Measurements from ENCODE around the gene ROR2.
"Not testable (repeated sequence)": the region's sequence is repeated elsewhere in the genome, so short reads cannot be mapped to it uniquely, and the experiment has no call there.

Gene ROR2

GRCh38 chr9:91799113-91799744 is 150.8 kb downstream of the ROR2 start:
- no peaks in the 10 kb centered on the region for H3K27me3 ChIP-seq (ENCODE audit: control insufficient read depth, insufficient read depth, low read length)
- H3K4me3 ChIP-seq (ENCODE audit: low read length): no peak overlapping the region
- no CpG with 5 or more reads among the region's 10 CpGs for WGBS (ENCODE audit: insufficient coverage, insufficient read length)

GRCh38 chr9:91798273-91799112 is 151.5 kb downstream of the ROR2 start:
- not testable (repeated sequence) for H3K4me1 ChIP-seq (ENCODE audit: control insufficient read depth, insufficient read depth, low read length); H3K36me3 ChIP-seq (ENCODE audit: control insufficient read depth, insufficient read depth, low read length); H3K4me3 ChIP-seq (ENCODE audit: low read length); H3K27ac ChIP-seq (ENCODE audit: low read length); DNase-seq (ENCODE audit: low read depth, low spot score); H3K27me3 ChIP-seq (ENCODE audit: control insufficient read depth, insufficient read depth, low read length); H3K9me3 ChIP-seq (ENCODE audit: control insufficient read depth, insufficient read depth, low read length)
- no CpG with 5 or more reads among the region's 14 CpGs for WGBS (ENCODE audit: insufficient coverage, insufficient read length)

More at GRCh38 chr9:91799113-91799744, 150.8 kb downstream of the ROR2 start:
- H3K4me1 ChIP-seq (ENCODE audit: control insufficient read depth, insufficient read depth, low read length): no peaks in the 10 kb centered on the region; the same call in 1 of the 2 replicates
- H3K27ac ChIP-seq (ENCODE audit: low read length): no peak overlapping the region
- no peaks in the 10 kb centered on the region for H3K9me3 ChIP-seq (ENCODE audit: control insufficient read depth, insufficient read depth, low read length)
- DNase-seq (ENCODE audit: low read depth, low spot score): no peak
- no peaks in the 10 kb centered on the region for H3K36me3 ChIP-seq (ENCODE audit: control insufficient read depth, insufficient read depth, low read length)

GRCh38 chr9:91797517-91797916 is 152.5 kb downstream of the ROR2 start:
- not testable (repeated sequence) for H3K4me1 ChIP-seq (ENCODE audit: control insufficient read depth, insufficient read depth, low read length); H3K4me3 ChIP-seq (ENCODE audit: low read length); H3K27ac ChIP-seq (ENCODE audit: low read length); H3K9me3 ChIP-seq (ENCODE audit: control insufficient read depth, insufficient read depth, low read length); DNase-seq (ENCODE audit: low read depth, low spot score); H3K27me3 ChIP-seq (ENCODE audit: control insufficient read depth, insufficient read depth, low read length); H3K36me3 ChIP-seq (ENCODE audit: control insufficient read depth, insufficient read depth, low read length)
- WGBS (ENCODE audit: insufficient coverage, insufficient read length): no CpG with 5 or more reads among the region's 2 CpGs

- H3K4me3 ChIP-seq (ENCODE audit: low read length); H3K9me3 ChIP-seq (ENCODE audit: control insufficient read depth, insufficient read depth, low read length); H3K27me3 ChIP-seq (ENCODE audit: control insufficient read depth, insufficient read depth, low read length); DNase-seq (ENCODE audit: low read depth, low spot score); H3K36me3 ChIP-seq (ENCODE audit: control insufficient read depth, insufficient read depth, low read length); H3K27ac ChIP-seq (ENCODE audit: low read length); H3K4me1 ChIP-seq (ENCODE audit: control insufficient read depth, insufficient read depth, low read length): not testable (repeated sequence)
- no CpG with 5 or more reads among the region's 4 CpGs for WGBS (ENCODE audit: insufficient coverage, insufficient read length)
Measured at GRCh38 chr9:91796516-91796915, 153.5 kb downstream of the ROR2 start.

- no CpG with 5 or more reads among the region's 6 CpGs for WGBS (ENCODE audit: insufficient coverage, insufficient read length)
- Histone ChIP-seq H3K27ac (ENCODE audit: low read length) (no peak overlapping the region), H3K9me3 (ENCODE audit: control insufficient read depth, insufficient read depth, low read length) (no peaks in the 10 kb centered on the region), H3K36me3 (ENCODE audit: control insufficient read depth, insufficient read depth, low read length) (no peaks in the 10 kb centered on the region), H3K27me3 (ENCODE audit: control insufficient read depth, insufficient read depth, low read length) (no peaks in the 10 kb centered on the region), H3K4me1 (ENCODE audit: control insufficient read depth, insufficient read depth, low read length) (no peaks in the 10 kb centered on the region; the same call in 1 of the 2 replicates), H3K4me3 (ENCODE audit: low read length) (no peak overlapping the region)
- no peak for DNase-seq (ENCODE audit: low read depth, low spot score)
Measured at GRCh38 chr9:91795598-91796241, 154.3 kb downstream of the ROR2 start.

GRCh38 chr9:91793371-91793770 is 156.7 kb downstream of the ROR2 start:
- WGBS (ENCODE audit: insufficient coverage, insufficient read length): no CpG with 5 or more reads among the region's 5 CpGs
- H3K9me3 ChIP-seq (ENCODE audit: control insufficient read depth, insufficient read depth, low read length); H3K4me1 ChIP-seq (ENCODE audit: control insufficient read depth, insufficient read depth, low read length); H3K27me3 ChIP-seq (ENCODE audit: control insufficient read depth, insufficient read depth, low read length); DNase-seq (ENCODE audit: low read depth, low spot score); H3K36me3 ChIP-seq (ENCODE audit: control insufficient read depth, insufficient read depth, low read length); H3K4me3 ChIP-seq (ENCODE audit: low read length); H3K27ac ChIP-seq (ENCODE audit: low read length): not testable (repeated sequence)

- WGBS (ENCODE audit: insufficient coverage, insufficient read length): no CpG with 5 or more reads among the region's 4 CpGs
- H3K27me3 ChIP-seq (ENCODE audit: control insufficient read depth, insufficient read depth, low read length): no peaks in the 10 kb centered on the region
- no peaks in the 10 kb centered on the region for H3K9me3 ChIP-seq (ENCODE audit: control insufficient read depth, insufficient read depth, low read length)
Measured at GRCh38 chr9:91790917-91791316, 159.1 kb downstream of the ROR2 start.

GRCh38 chr9:91789941-91790340 is 160.1 kb downstream of the ROR2 start:
- Histone ChIP-seq H3K4me1 (ENCODE audit: control insufficient read depth, insufficient read depth, low read length) (no peaks in the 10 kb centered on the region), H3K27me3 (ENCODE audit: control insufficient read depth, insufficient read depth, low read length) (no peaks in the 10 kb centered on the region), H3K27ac (ENCODE audit: low read length) (no peak overlapping the region), H3K36me3 (ENCODE audit: control insufficient read depth, insufficient read depth, low read length) (no peaks in the 10 kb centered on the region), H3K4me3 (ENCODE audit: low read length) (no peak overlapping the region), H3K9me3 (ENCODE audit: control insufficient read depth, insufficient read depth, low read length) (no peaks in the 10 kb centered on the region)
- DNase-seq (ENCODE audit: low read depth, low spot score): no peak
- WGBS (ENCODE audit: insufficient coverage, insufficient read length): no CpG with 5 or more reads among the region's 3 CpGs

More at GRCh38 chr9:91790917-91791316, 159.1 kb downstream of the ROR2 start:
- H3K4me1 ChIP-seq (ENCODE audit: control insufficient read depth, insufficient read depth, low read length): no peaks in the 10 kb centered on the region
- H3K4me3 ChIP-seq (ENCODE audit: low read length): no peak overlapping the region
- DNase-seq (ENCODE audit: low read depth, low spot score): no peak
- no peaks in the 10 kb centered on the region for H3K36me3 ChIP-seq (ENCODE audit: control insufficient read depth, insufficient read depth, low read length)
- H3K27ac ChIP-seq (ENCODE audit: low read length): no peak overlapping the region

- Histone ChIP-seq H3K36me3 (ENCODE audit: control insufficient read depth, insufficient read depth, low read length) (no peaks in the 10 kb centered on the region), H3K4me3 (ENCODE audit: low read length) (no peak overlapping the region), H3K27me3 (ENCODE audit: control insufficient read depth, insufficient read depth, low read length) (no peaks in the 10 kb centered on the region), H3K9me3 (ENCODE audit: control insufficient read depth, insufficient read depth, low read length) (no peaks in the 10 kb centered on the region), H3K27ac (ENCODE audit: low read length) (no peak overlapping the region), H3K4me1 (ENCODE audit: control insufficient read depth, insufficient read depth, low read length) (no peaks in the 10 kb centered on the region)
- no peak for DNase-seq (ENCODE audit: low read depth, low spot score)
Measured at GRCh38 chr9:91787931-91788330, 162.1 kb downstream of the ROR2 start.

GRCh38 chr9:91786132-91786896 is 163.7 kb downstream of the ROR2 start:
- H3K27ac ChIP-seq (ENCODE audit: low read length): no peak overlapping the region
- no peak overlapping the region for H3K4me3 ChIP-seq (ENCODE audit: low read length)
- H3K27me3 ChIP-seq (ENCODE audit: control insufficient read depth, insufficient read depth, low read length): no peaks in the 10 kb centered on the region
- no peaks in the 10 kb centered on the region for H3K9me3 ChIP-seq (ENCODE audit: control insufficient read depth, insufficient read depth, low read length)
- no peak for DNase-seq (ENCODE audit: low read depth, low spot score)
- WGBS (ENCODE audit: insufficient coverage, insufficient read length): no CpG with 5 or more reads among the region's 6 CpGs
- no peaks in the 10 kb centered on the region for H3K36me3 ChIP-seq (ENCODE audit: control insufficient read depth, insufficient read depth, low read length)
- no peaks in the 10 kb centered on the region for H3K4me1 ChIP-seq (ENCODE audit: control insufficient read depth, insufficient read depth, low read length)

All from iPS DF 6.9 (cell line).